Transverse colon (tissue), 4 donors: ENCODE measurements around the gene ROBO1. TPM values are rescaled to one million over a fixed set of nuclear protein-coding genes. Genes with fewer than 3 reads are reported as not detected.

Experiments used
- DNase-seq: peaks from one replicate; pipeline ENCODE4 v3.0.0-alpha.2; 2019
- H3K27ac ChIP-seq, 4 donors: fragments of 200-600 bp; sonication (generic); 2 replicates each; pipeline ENCODE4 v1.5.1; 2016 to 2018; ENCODE audit warnings: inconsistent platforms in 4 of 4
- H3K27me3 ChIP-seq: fragments of 200-600 bp; sonication (generic); 2 replicates; pipeline ENCODE4 v1.5.1; 2017; ENCODE audit warnings: inconsistent platforms
- H3K36me3 ChIP-seq, 4 donors: fragments of 200-600 bp; sonication (generic); 2 replicates each; pipeline ENCODE4 v1.5.1; 2017 to 2019; ENCODE audit warnings: inconsistent platforms in 4 of 4
- H3K4me1 ChIP-seq, 4 donors: fragments of 200-600 bp; sonication (generic); 2 replicates each; pipeline ENCODE4 v1.5.1; 2017 to 2020; ENCODE audit warnings: inconsistent platforms in 4 of 4
- H3K4me3 ChIP-seq, 4 donors: fragments of 200-600 bp; sonication (generic); 1 replicate in 1 of 4; 2 replicates in 3 of 4; pipeline versions ENCODE4 v1.5.1 to v1.6.1; 2017 to 2019; ENCODE audit warnings: inconsistent platforms in 4 of 4
- H3K9me3 ChIP-seq, 2 donors: fragments of 200-600 bp; sonication (generic); 2 replicates each; pipeline ENCODE4 v1.5.1; 2017 to 2019; ENCODE audit warnings: inconsistent platforms in 2 of 2
- CTCF ChIP-seq, 5 experiments: fragments of 200-600 bp in 3 of 5; fragments of 450-650 bp in 2 of 5; sonication (generic) in 3 of 5; IDR thresholded peaks; 1 replicate in 2 of 5; 2 replicates in 3 of 5; pipeline ENCODE4 v1.5.1; 2016 to 2017; ENCODE audit warnings: antibody characterized with exemption in 5 of 5, inconsistent platforms in 3 of 5, mild to moderate bottlenecking in 2 of 5, moderate library complexity in 1 of 5
- EP300 ChIP-seq: sonication (generic); formaldehyde crosslinking; IDR thresholded peaks from one replicate; pipeline ENCODE4 v1.6.1; 2017; ENCODE audit warnings: antibody characterized with exemption, low read depth
- POLR2A ChIP-seq: fragments of 450-650 bp; IDR thresholded peaks from one replicate; pipeline ENCODE4 v1.6.1; 2016; ENCODE audit warnings: antibody characterized with exemption, mild to moderate bottlenecking, moderate library complexity
- POLR2AphosphoS5 ChIP-seq, 3 donors: sonication (generic); formaldehyde crosslinking; IDR thresholded peaks; one replicate each; pipeline ENCODE4 v1.6.1; 2016; ENCODE audit warnings: antibody characterized with exemption in 3 of 3
- WGBS, 2 donors: methylation state at CpG; one replicate each; pipeline ENCODE4 v1.1.5; 2018; ENCODE audit warnings: low coverage in 1 of 2; 5-methylcytosine and 5-hydroxymethylcytosine counted together
- in situ Hi-C, 4 donors: fragments of 200-750 bp; cut with MboI; loops; one replicate each; pipeline versions ENCODE4 v1.15.0 to v1.15.1; 2017; ENCODE audit warnings: low sequenced_read_pairs in 3 of 4, low pct_ligation_motif_present in 1 of 4, low pct_unique_long_range_greater_than_20kb in 1 of 4
- intact Hi-C: fragments of 100-400 bp; cut with DNase I; formaldehyde crosslinking; loops from one replicate; pipeline ENCODE4 v1.15.1; 2023; ENCODE audit warnings: low total_unique reads
- total RNA-seq, 4 donors: library from RNA; depleted of rRNA; stranded (reverse); fragments of >200 nt; gene quantifications; one replicate each; pipeline ENCODE4 v1.1.0, GENCODE V29; 2016

The ROBO1 gene
- total RNA-seq, 4 donors from 2014 or later, result 7.6 to 68.7 (median 9.1) TPM

GRCh38 chr3:78917536-78917935, 850.3 kb downstream of the ROBO1 start:
- TF ChIP-seq EP300 (no peak), POLR2AphosphoS5 (IDR thresholded peaks at IDR 0.05) (no peak), CTCF (IDR thresholded peaks at IDR 0.05) (no peak), POLR2A (no peak)
- Histone ChIP-seq H3K4me3 (no peak overlapping the region), H3K27ac (no peak overlapping the region), H3K4me1 (peaks cover 0 to 7% (median 2%) of the 10 kb centered on the region in 4 donors), H3K9me3 (no peaks in the 10 kb centered on the region), H3K36me3 (no peaks in the 10 kb centered on the region), H3K27me3 (no peaks in the 10 kb centered on the region)
- intact Hi-C loops, result loop anchor here (10.0 kb wide), 1 partner anchor 1053 kb away; no protein-coding TSS in a partner anchor
- DNase-seq, result no peak
- 72 to 87% methylated on average over 2 of the region's 2 CpGs for WGBS, 2 donors
- in situ Hi-C loops, result no loop called here

GRCh38 chr3:78913711-78914110, 854.1 kb downstream of the ROBO1 start:
- H3K27ac ChIP-seq, result no peak overlapping the region
- no peaks in the 10 kb centered on the region for H3K9me3 ChIP-seq
- intact Hi-C loops (loop anchor here (10.0 kb wide), 1 partner anchor 1049 kb away; no protein-coding TSS in a partner anchor), in situ Hi-C loops (no loop called here)
- no peak overlapping the region for H3K4me3 ChIP-seq
- DNase-seq, result no peak
- no peaks in the 10 kb centered on the region for H3K36me3 ChIP-seq
- TF ChIP-seq POLR2AphosphoS5 (IDR thresholded peaks at IDR 0.05) (no peak), EP300 (no peak), POLR2A (no peak), CTCF (IDR thresholded peaks at IDR 0.05) (no peak)
- H3K4me1 ChIP-seq, result peaks cover 0 to 7% (median 2%) of the 10 kb centered on the region in 4 donors
- H3K27me3 ChIP-seq, result no peaks in the 10 kb centered on the region
- 50 to 52% methylated on average over 2 of the region's 2 CpGs for WGBS, 2 donors

GRCh38 chr3:78912687-78913086, 855.1 kb downstream of the ROBO1 start:
- intact Hi-C loops, result loop anchor here (10.0 kb wide), 1 partner anchor 1048 kb away; no protein-coding TSS in a partner anchor
- Histone ChIP-seq H3K4me3 (no peak overlapping the region), H3K27ac (no peak overlapping the region), H3K36me3 (no peaks in the 10 kb centered on the region), H3K9me3 (no peaks in the 10 kb centered on the region), H3K4me1 (no peaks in the 10 kb centered on the region), H3K27me3 (no peaks in the 10 kb centered on the region)
- no peak for DNase-seq
- in situ Hi-C loops, result no loop called here
- 66 to 75% methylated on average over 3 of the region's 3 CpGs for WGBS, 2 donors
- TF ChIP-seq EP300 (no peak), POLR2AphosphoS5 (IDR thresholded peaks at IDR 0.05) (no peak), CTCF (IDR thresholded peaks at IDR 0.05) (no peak), POLR2A (no peak)

GRCh38 chr3:78912259-78912658, 855.5 kb downstream of the ROBO1 start:
- intact Hi-C loops (loop anchor here (10.0 kb wide), 1 partner anchor 1047 kb away; no protein-coding TSS in a partner anchor), in situ Hi-C loops (no loop called here)
- 76 to 88% methylated on average over 5 of the region's 5 CpGs for WGBS, 2 donors
- Histone ChIP-seq H3K36me3 (no peaks in the 10 kb centered on the region), H3K27ac (no peak overlapping the region), H3K4me3 (no peak overlapping the region), H3K27me3 (no peaks in the 10 kb centered on the region), H3K9me3 (no peaks in the 10 kb centered on the region), H3K4me1 (no peaks in the 10 kb centered on the region)
- no peak for TF ChIP-seq POLR2AphosphoS5 (IDR thresholded peaks at IDR 0.05)
- no peak for TF ChIP-seq CTCF (IDR thresholded peaks at IDR 0.05)
- DNase-seq, result no peak
